K562 (cell line): Measurements from ENCODE around the gene ZNF780B. TPM values are rescaled to one million over a fixed set of nuclear protein-coding genes. Genes with fewer than 3 reads are reported as not detected.

Experiments
- ATAC-seq: fragments of 200-7000 bp; cut with Tn5 transposase; 3 replicates; pipeline ENCODE4 v1.9.1; 2020; ENCODE audit warnings: moderate library complexity
- BruUV-seq: library from RNA; stranded (reverse); fragments of 400-500 nt; replicated peaks from 2 replicates; lab custom pipeline; 2021; lab: Mats Ljungman, UMichigan
- CTCF ChIA-PET: fragments of 300-600 bp; formaldehyde crosslinking; extraction: SDS; loops from one replicate; lab custom pipeline; 2021; ENCODE audit warnings: low intra/inter-chr PET ratio; lab: Yijun Ruan, JAX
- POLR2A ChIA-PET: fragments of 300-600, 350-650 bp; sonication (Branson Sonifier 250); formaldehyde crosslinking; extraction: SDS; loops from one replicate; lab custom pipeline; 2021; ENCODE audit warnings: antibody characterized with exemption, inconsistent platforms; lab: Yijun Ruan, JAX
- DNase-seq, 4 experiments: peaks; one replicate each; pipeline versions ENCODE4 v3.0.0 to v3.0.0-alpha.2; 2011 to 2018; ENCODE audit warnings: low spot score in 3 of 4, mixed read lengths in 3 of 4; ENCODE audit errors: extremely low read depth in 1 of 4
- FAIRE-seq: peaks from 2 replicates; lab custom pipeline; 2011; peaks lifted over from hg19 to GRCh38; lab: Jason Lieb, UNC
- H2AFZ ChIP-seq: 2 replicates; pipeline ENCODE4 v1.6.0; 2011; ENCODE audit warnings: low read depth, low read length, control low read depth, inconsistent platforms
- H3K27ac ChIP-seq: fragments of 200-600 bp; 3 replicates; pipeline ENCODE4 v1.8.0; 2011; ENCODE audit warnings: low read depth, mild to moderate bottlenecking, control low read depth, inconsistent platforms, low read length, moderate library complexity, mixed read lengths; ENCODE audit errors: extremely low read depth
- H3K27me3 ChIP-seq, 2 experiments: fragments of 300-600 bp in 1 of 2; 2 replicates in 1 of 2; 3 replicates in 1 of 2; pipeline versions ENCODE4 v1.6.0 to v1.8.0; 2011; ENCODE audit warnings: inconsistent platforms in 2 of 2, low read length in 2 of 2, mild to moderate bottlenecking in 1 of 2, mixed read lengths in 1 of 2, moderate library complexity in 1 of 2; ENCODE audit not compliant: control insufficient read depth in 2 of 2, insufficient read depth in 2 of 2
- H3K36me3 ChIP-seq: fragments of 300-600 bp; 3 replicates; pipeline ENCODE4 v1.8.0; 2011; ENCODE audit warnings: mild to moderate bottlenecking, low read length, inconsistent platforms; ENCODE audit not compliant: control insufficient read depth, insufficient read depth
- H3K4me1 ChIP-seq, 2 experiments: fragments of 200-600 bp in 1 of 2; replicated peaks in 1 of 2; 2 replicates in 1 of 2; 3 replicates in 1 of 2; pipeline versions ENCODE4 v1.5.1 to v1.8.0; 2011; ENCODE audit warnings: inconsistent platforms in 2 of 2, low read length in 2 of 2, mild to moderate bottlenecking in 1 of 2, mixed read lengths in 1 of 2, moderate library complexity in 1 of 2; ENCODE audit not compliant: control insufficient read depth in 2 of 2, insufficient read depth in 2 of 2
- H3K4me2 ChIP-seq: 2 replicates; pipeline ENCODE4 v1.6.1; 2011; ENCODE audit warnings: low read length, control low read depth, inconsistent platforms, mixed read lengths; ENCODE audit not compliant: insufficient read depth
- H3K4me3 ChIP-seq: fragments of 200-600 bp; sonication (generic), shearing (Covaris generic); 2 replicates; pipeline ENCODE4 v1.5.1; 2016; ENCODE audit warnings: control low read depth, inconsistent platforms
- H3K79me2 ChIP-seq: fragments of 200-600 bp; 3 replicates; pipeline ENCODE4 v1.8.0; 2011; ENCODE audit warnings: low read length, inconsistent platforms; ENCODE audit not compliant: control insufficient read depth, insufficient read depth
- H3K9ac ChIP-seq, 2 experiments: 2 replicates each; pipeline versions ENCODE4 v1.6.0 to v1.6.1; 2011; ENCODE audit warnings: low read depth in 2 of 2, low read length in 2 of 2, control low read depth in 1 of 2, inconsistent platforms in 1 of 2, mild to moderate bottlenecking in 1 of 2, mixed read lengths in 1 of 2; ENCODE audit not compliant: insufficient read depth in 1 of 2
- H3K9me1 ChIP-seq: one replicate; pipeline ENCODE4 v1.6.0; 2011; ENCODE audit warnings: inconsistent platforms, mild to moderate bottlenecking, low read length, moderate library complexity; ENCODE audit not compliant: control insufficient read depth, insufficient read depth
- H3K9me3 ChIP-seq: replicated peaks from 2 replicates; pipeline ENCODE4 v1.5.1; 2011; ENCODE audit warnings: low read depth, low read length, inconsistent platforms; ENCODE audit not compliant: control insufficient read depth, insufficient read depth
- H4K20me1 ChIP-seq: replicated peaks from 2 replicates; pipeline ENCODE4 v1.6.1; 2011; ENCODE audit warnings: low read length, inconsistent platforms, mixed read lengths; ENCODE audit not compliant: control insufficient read depth, insufficient read depth
- ETV1 ChIP-seq: fragments of 450-650 bp; conservative IDR thresholded peaks from 2 replicates; pipeline ENCODE4 v1.6.1; 2016; ENCODE audit warnings: missing genetic modification characterization, control low read depth, low read depth, missing compliant biosample characterization
- ETV6 ChIP-seq, 3 experiments: fragments of 150-350 bp in 1 of 3; sonication (generic) in 1 of 3; formaldehyde crosslinking in 1 of 3; IDR thresholded peaks; 2 replicates each; pipeline versions ENCODE4 v1.6.1 to v1.8.0; 2014 to 2022; ENCODE audit warnings: borderline replicate concordance in 2 of 3, low read depth in 2 of 3, antibody characterized with exemption in 1 of 3, low read length in 1 of 3, mild to moderate bottlenecking in 1 of 3, missing genetic modification reagents in 1 of 3
- LCOR ChIP-seq: sonication (generic); formaldehyde crosslinking; IDR thresholded peaks from 2 replicates; pipeline ENCODE4 v1.8.0; 2022; ENCODE audit warnings: mild to moderate bottlenecking, missing genetic modification reagents
- MBD2 ChIP-seq: sonication (generic); IDR thresholded peaks from 2 replicates; pipeline ENCODE4 v1.6.1; 2016; ENCODE audit warnings: low read depth, borderline replicate concordance
- MEIS2 ChIP-seq: fragments of 450-650 bp; IDR thresholded peaks from 2 replicates; pipeline ENCODE4 v1.6.1; 2014; ENCODE audit warnings: mild to moderate bottlenecking; ENCODE audit not compliant: partially characterized antibody
- PBX2 ChIP-seq, 2 experiments: IDR thresholded peaks in 1 of 2; conservative IDR thresholded peaks in 1 of 2; 2 replicates each; pipeline ENCODE4 v1.6.1; 2016; ENCODE audit warnings: low read depth in 2 of 2, mild to moderate bottlenecking in 1 of 2, missing compliant biosample characterization in 1 of 2, missing genetic modification characterization in 1 of 2, moderate library complexity in 1 of 2
- PHB ChIP-seq: fragments of 250-450 bp; sonication (Bioruptor Pico); IDR thresholded peaks from 2 replicates; pipeline ENCODE4 v1.5.0; 2021
- PREB ChIP-seq: sonication (generic); formaldehyde crosslinking; IDR thresholded peaks from 2 replicates; pipeline ENCODE4 v1.8.1; 2023; ENCODE audit warnings: mild to moderate bottlenecking, missing genetic modification reagents
- SNAPC5 ChIP-seq: fragments of 250-450 bp; sonication (Bioruptor Pico); IDR thresholded peaks from 2 replicates; pipeline ENCODE4 v1.8.0; 2021; ENCODE audit warnings: moderate library complexity, mild to moderate bottlenecking, inconsistent platforms
- TAF1 ChIP-seq: IDR thresholded peaks from 2 replicates; pipeline ENCODE4 v1.6.1; 2011; ENCODE audit warnings: mild to moderate bottlenecking, low read length, moderate library complexity; ENCODE audit not compliant: insufficient read depth, control insufficient read depth, severe bottlenecking; ENCODE audit errors: extremely low read depth
- VEZF1 ChIP-seq: fragments of 200-800 bp; sonication (Bioruptor generic); IDR thresholded peaks from 2 replicates; pipeline ENCODE4 v1.6.1; 2017; ENCODE audit warnings: missing genetic modification characterization, missing compliant biosample characterization
- ZBTB1 ChIP-seq: sonication (generic); formaldehyde crosslinking; IDR thresholded peaks from 2 replicates; pipeline ENCODE4 v1.8.1; 2023; ENCODE audit warnings: missing genetic modification reagents, low read depth, mild to moderate bottlenecking, borderline replicate concordance
- ZEB2 ChIP-seq: fragments of 450-650 bp; IDR thresholded peaks from 2 replicates; pipeline ENCODE4 v1.6.1; 2016
- ZNF3 ChIP-seq: fragments of 250-450 bp; sonication (Bioruptor Pico); IDR thresholded peaks from 2 replicates; pipeline ENCODE4 v1.5.0; 2021; ENCODE audit warnings: mild to moderate bottlenecking, moderate library complexity
- ZNF644 ChIP-seq: fragments of 200-800 bp; sonication (Bioruptor generic); IDR thresholded peaks from 2 replicates; pipeline ENCODE4 v1.6.1; 2016; ENCODE audit warnings: low read depth, missing genetic modification characterization, missing compliant biosample characterization
- ZNF785 ChIP-seq: fragments of 250-450 bp; sonication (Bioruptor Pico); IDR thresholded peaks from 2 replicates; pipeline ENCODE4 v1.4.0; 2020; ENCODE audit warnings: mild to moderate bottlenecking
- WGBS: fragments of 100-300 bp; shearing (Covaris generic); methylation state at CpG from one replicate; pipeline ENCODE4 v1.1.6; 2016; ENCODE audit warnings: low coverage, mixed read lengths; ENCODE audit not compliant: insufficient coverage; ENCODE audit errors: missing lambda C conversion rate; 5-methylcytosine and 5-hydroxymethylcytosine counted together
- in situ Hi-C: fragments of 300-500 bp; cut with MboI; formaldehyde crosslinking; loops from 4 replicates; pipeline ENCODE4 v1.15.0; 2018; ENCODE audit warnings: inconsistent platforms, mixed read lengths
- intact Hi-C: fragments of 100-400 bp; cut with micrococcal nuclease; formaldehyde crosslinking; loops from 2 replicates; pipeline ENCODE4 v1.14.2; 2022
- polyA plus RNA-seq, 8 experiments: library from polyadenylated mRNA; depleted of rRNA in 4 of 8; stranded (reverse) in 5 of 8; unstranded in 3 of 8; fragments of >200 nt; fragmentation: Nextera tagmentation in 2 of 8; fragmentation: Illumina TruSeq in 1 of 8; extraction: Ambion mirVana in 2 of 8; extraction: Trizol in 1 of 8; gene quantifications; 2 replicates each; pipeline versions ENCODE4 v1.2.1 to v1.2.3, GENCODE V29; 2011 to 2014; ENCODE audit warnings: inconsistent platforms in 1 of 8, missing spikeins in 1 of 8
- total RNA-seq, 7 experiments: library from RNA; depleted of rRNA in 6 of 7; stranded (reverse); fragments of >200 nt in 6 of 7; fragmentation: Illumina TruSeq in 2 of 7; extraction: Trizol in 2 of 7; gene quantifications; 2 replicates each; pipeline versions ENCODE4 v1.2.1 to v1.2.3, GENCODE V29; 2011 to 2021; ENCODE audit warnings: low replicate concordance in 1 of 7

The ZNF780B gene
- total and polyA plus RNA-seq, 9 of the 15 experiments (the other 6 are each of a cell fraction or from before 2014, with no cell fraction given), result 3.9 to 18.4 (median 8.8) TPM

- peak overlapping the region; percentile 66; the same call in 2 of the 3 replicates for H3K27ac ChIP-seq
- ChIA-PET CTCF (no interaction called here), POLR2A (no interaction called here)
- H3K9me3 ChIP-seq, result no peaks in the 10 kb centered on the region
- in situ Hi-C loops, result no loop called here
- peaks cover 4 to 17% of the 10 kb centered on the region in 2 experiments; a peak in 4 of 5 replicates for H3K4me1 ChIP-seq
- H3K36me3 ChIP-seq, result peaks cover 26% of the 10 kb centered on the region
- peak overlapping the region; percentile 59 for H3K4me2 ChIP-seq
- no peak overlapping the region for H3K4me3 ChIP-seq
- ATAC-seq (no peak), DNase-seq (peak in 2 of 4 experiments; percentile 26 to 51), FAIRE-seq (no peak)
- no peaks in the 10 kb centered on the region for H3K27me3 ChIP-seq
- no peaks in the 10 kb centered on the region for H3K9me1 ChIP-seq
- H2AFZ ChIP-seq, result peak overlapping the region; percentile 25; the same call in 1 of the 2 replicates
- H3K79me2 ChIP-seq, result no peaks in the 10 kb centered on the region
- H3K9ac ChIP-seq, result peak overlapping the region in 1 of 2 experiments; percentile 17; a peak in 1 of 4 replicates
- 6% methylated on average over 4 of the region's 4 CpGs for WGBS
- BruUV-seq, result no TSS peak
- H4K20me1 ChIP-seq, result no peaks in the 10 kb centered on the region
- intact Hi-C loops, result no loop called here
- peak; percentile 33; the same call in 1 of the 2 replicates for TF ChIP-seq VEZF1 (CRISPR knock-in tag)
- no peak for TF ChIP-seq SNAPC5 (CRISPR knock-in tag)
- no peak for TF ChIP-seq MBD2
- peak; percentile 20; the same call in 1 of the 2 replicates for TF ChIP-seq LCOR (CRISPR knock-in tag)
- TF ChIP-seq ZNF644 (tag), result 0 out of 2 replicates have a peak, but pooled peaks have one; percentile 14
- TF ChIP-seq ZNF3 (CRISPR knock-in tag), result no peak
- no peak for TF ChIP-seq ZEB2
- TF ChIP-seq PREB (CRISPR knock-in tag), result no peak
- TF ChIP-seq PBX2 (CRISPR knock-in tag; IDR thresholded peaks at IDR 0.05; ENCODE audit: low read depth), result no peak
- TF ChIP-seq PBX2 (tag; conservative IDR thresholded peaks at IDR 0.05; ENCODE audit: low read depth), result 0 out of 2 replicates have a peak, but pooled peaks have one; percentile 13
- no peak for TF ChIP-seq ETV1 (tag)
- no peak for TF ChIP-seq ZBTB1
- TF ChIP-seq PHB (CRISPR knock-in tag), result no peak
- TF ChIP-seq MEIS2, result peak; percentile 18
- no peak for TF ChIP-seq ETV6 (IDR thresholded peaks at IDR 0.05; ENCODE audit: borderline replicate concordance in 1 of 2, low read depth in 2 of 2, low read length in 1 of 2)
- TF ChIP-seq ETV6 (CRISPR knock-in tag; IDR thresholded peaks at IDR 0.05; ENCODE audit: borderline replicate concordance), result no peak
- no peak for TF ChIP-seq ZNF785 (CRISPR knock-in tag)
- TF ChIP-seq TAF1, result no peak
Observed at GRCh38 chr19:40005691-40006272, 50.2 kb downstream of the ZNF780B start.
